Measurements from ENCODE around the gene BABAM2. TPM values are rescaled to one million over a fixed set of nuclear protein-coding genes. Genes with fewer than 3 reads are reported as not detected.
"Not testable (repeated sequence)": the region's sequence is repeated elsewhere in the genome, so short reads cannot be mapped to it uniquely, and the experiment has no call there.

The BABAM2 gene
- total and polyA plus RNA-seq, 4 donors = 28.1 to 40.4 (median 37.0) TPM

GRCh38 chr2:27993950-27994728, 103.6 kb downstream of the BABAM2 start:
- no peak overlapping the region for H3K27ac ChIP-seq (ENCODE audit: low read depth, low read length)
- 91% methylated on average over 3 of the region's 5 CpGs for WGBS (ENCODE audit: insufficient coverage)
- H3K4me1 ChIP-seq (ENCODE audit: control insufficient read depth, insufficient read depth, low read length) = no peaks in the 10 kb centered on the region
- DNase-seq (ENCODE audit: low read depth in 4 of 6, low spot score in 6 of 6) = no peak
- no peaks in the 10 kb centered on the region for H3K36me3 ChIP-seq (ENCODE audit: control insufficient read depth, insufficient read depth, low read length)
- H3K9me3 ChIP-seq (ENCODE audit: control insufficient read depth, insufficient read depth, low read length) = no peaks in the 10 kb centered on the region
- no peak overlapping the region for H3K4me3 ChIP-seq (ENCODE audit: low read depth, low read length)
- H3K27me3 ChIP-seq (ENCODE audit: control insufficient read depth, insufficient read depth, low read length) = no peaks in the 10 kb centered on the region

- H3K27ac ChIP-seq (ENCODE audit: low read depth, low read length) = no peak overlapping the region
- H3K27me3 ChIP-seq (ENCODE audit: control insufficient read depth, insufficient read depth, low read length) = no peaks in the 10 kb centered on the region
- no peaks in the 10 kb centered on the region for H3K36me3 ChIP-seq (ENCODE audit: control insufficient read depth, insufficient read depth, low read length)
- H3K9me3 ChIP-seq (ENCODE audit: control insufficient read depth, insufficient read depth, low read length) = no peaks in the 10 kb centered on the region
- no peak for DNase-seq (ENCODE audit: low read depth in 4 of 6, low spot score in 6 of 6)
- H3K4me3 ChIP-seq (ENCODE audit: low read depth, low read length) = no peak overlapping the region
- 88% methylated on average over 4 of the region's 5 CpGs for WGBS (ENCODE audit: insufficient coverage)
- no peaks in the 10 kb centered on the region for H3K4me1 ChIP-seq (ENCODE audit: control insufficient read depth, insufficient read depth, low read length)
Measured at GRCh38 chr2:27996156-27996922, 105.8 kb downstream of the BABAM2 start.

- no peaks in the 10 kb centered on the region for H3K9me3 ChIP-seq (ENCODE audit: control insufficient read depth, insufficient read depth, low read length)
- H3K4me3 ChIP-seq (ENCODE audit: low read depth, low read length) = no peak overlapping the region
- H3K27ac ChIP-seq (ENCODE audit: low read depth, low read length) = no peak overlapping the region
- H3K4me1 ChIP-seq (ENCODE audit: control insufficient read depth, insufficient read depth, low read length) = no peaks in the 10 kb centered on the region
- no peak for DNase-seq (ENCODE audit: low read depth in 4 of 6, low spot score in 6 of 6)
- no peaks in the 10 kb centered on the region for H3K27me3 ChIP-seq (ENCODE audit: control insufficient read depth, insufficient read depth, low read length)
- no peaks in the 10 kb centered on the region for H3K36me3 ChIP-seq (ENCODE audit: control insufficient read depth, insufficient read depth, low read length)
Measured at GRCh38 chr2:28000287-28000686, 109.8 kb downstream of the BABAM2 start.

- H3K4me1 ChIP-seq (ENCODE audit: control insufficient read depth, insufficient read depth, low read length) = no peaks in the 10 kb centered on the region
- DNase-seq (ENCODE audit: low read depth in 4 of 6, low spot score in 6 of 6) = no peak
- no peak overlapping the region for H3K27ac ChIP-seq (ENCODE audit: low read depth, low read length)
- WGBS (ENCODE audit: insufficient coverage) = no CpG with 5 or more reads among the region's 2 CpGs
- no peaks in the 10 kb centered on the region for H3K9me3 ChIP-seq (ENCODE audit: control insufficient read depth, insufficient read depth, low read length)
- H3K4me3 ChIP-seq (ENCODE audit: low read depth, low read length) = no peak overlapping the region
- H3K36me3 ChIP-seq (ENCODE audit: control insufficient read depth, insufficient read depth, low read length) = no peaks in the 10 kb centered on the region
- H3K27me3 ChIP-seq (ENCODE audit: control insufficient read depth, insufficient read depth, low read length) = no peaks in the 10 kb centered on the region
Measured at GRCh38 chr2:28002181-28002580, 111.7 kb downstream of the BABAM2 start.

GRCh38 chr2:28004086-28004485, 113.6 kb downstream of the BABAM2 start:
- no peak overlapping the region for H3K4me3 ChIP-seq (ENCODE audit: low read depth, low read length)

GRCh38 chr2:28009732-28010131, 119.2 kb downstream of the BABAM2 start:
- no peaks in the 10 kb centered on the region for H3K4me1 ChIP-seq (ENCODE audit: control insufficient read depth, insufficient read depth, low read length)
- no peaks in the 10 kb centered on the region for H3K27me3 ChIP-seq (ENCODE audit: control insufficient read depth, insufficient read depth, low read length)
- H3K9me3 ChIP-seq (ENCODE audit: control insufficient read depth, insufficient read depth, low read length) = no peaks in the 10 kb centered on the region
- H3K36me3 ChIP-seq (ENCODE audit: control insufficient read depth, insufficient read depth, low read length) = no peaks in the 10 kb centered on the region
- H3K27ac ChIP-seq (ENCODE audit: low read depth, low read length) = no peak overlapping the region
- DNase-seq (ENCODE audit: low read depth in 4 of 6, low spot score in 6 of 6) = no peak
- no peak overlapping the region for H3K4me3 ChIP-seq (ENCODE audit: low read depth, low read length)

More at GRCh38 chr2:28004086-28004485, 113.6 kb downstream of the BABAM2 start:
- no peaks in the 10 kb centered on the region for H3K9me3 ChIP-seq (ENCODE audit: control insufficient read depth, insufficient read depth, low read length)
- no peaks in the 10 kb centered on the region for H3K27me3 ChIP-seq (ENCODE audit: control insufficient read depth, insufficient read depth, low read length)
- H3K27ac ChIP-seq (ENCODE audit: low read depth, low read length) = no peak overlapping the region
- no CpG with 5 or more reads among the region's 2 CpGs for WGBS (ENCODE audit: insufficient coverage)
- DNase-seq (ENCODE audit: low read depth in 4 of 6, low spot score in 6 of 6) = no peak
- H3K4me1 ChIP-seq (ENCODE audit: control insufficient read depth, insufficient read depth, low read length) = no peaks in the 10 kb centered on the region
- H3K36me3 ChIP-seq (ENCODE audit: control insufficient read depth, insufficient read depth, low read length) = no peaks in the 10 kb centered on the region

- no peaks in the 10 kb centered on the region for H3K9me3 ChIP-seq (ENCODE audit: control insufficient read depth, insufficient read depth, low read length)
- no peak overlapping the region for H3K27ac ChIP-seq (ENCODE audit: low read depth, low read length)
- H3K4me1 ChIP-seq (ENCODE audit: control insufficient read depth, insufficient read depth, low read length) = no peaks in the 10 kb centered on the region
- DNase-seq (ENCODE audit: low read depth in 4 of 6, low spot score in 6 of 6) = no peak
- no peak overlapping the region for H3K4me3 ChIP-seq (ENCODE audit: low read depth, low read length)
- WGBS (ENCODE audit: insufficient coverage) = no CpG with 5 or more reads among the region's 3 CpGs
- no peaks in the 10 kb centered on the region for H3K27me3 ChIP-seq (ENCODE audit: control insufficient read depth, insufficient read depth, low read length)
- H3K36me3 ChIP-seq (ENCODE audit: control insufficient read depth, insufficient read depth, low read length) = no peaks in the 10 kb centered on the region
Measured at GRCh38 chr2:28011322-28011737, 120.8 kb downstream of the BABAM2 start.

- H3K27ac ChIP-seq (ENCODE audit: low read depth, low read length); H3K4me3 ChIP-seq (ENCODE audit: low read depth, low read length); H3K4me1 ChIP-seq (ENCODE audit: control insufficient read depth, insufficient read depth, low read length); DNase-seq (ENCODE audit: low read depth in 4 of 6, low spot score in 6 of 6); H3K9me3 ChIP-seq (ENCODE audit: control insufficient read depth, insufficient read depth, low read length); H3K36me3 ChIP-seq (ENCODE audit: control insufficient read depth, insufficient read depth, low read length); H3K27me3 ChIP-seq (ENCODE audit: control insufficient read depth, insufficient read depth, low read length): not testable (repeated sequence)
- no CpG with 5 or more reads among the region's 2 CpGs for WGBS (ENCODE audit: insufficient coverage)
Measured at GRCh38 chr2:28018474-28018873, 127.9 kb downstream of the BABAM2 start.

GRCh38 chr2:28019521-28019920, 129.0 kb downstream of the BABAM2 start:
- H3K4me3 ChIP-seq (ENCODE audit: low read depth, low read length); H3K9me3 ChIP-seq (ENCODE audit: control insufficient read depth, insufficient read depth, low read length); H3K36me3 ChIP-seq (ENCODE audit: control insufficient read depth, insufficient read depth, low read length); H3K27me3 ChIP-seq (ENCODE audit: control insufficient read depth, insufficient read depth, low read length); H3K27ac ChIP-seq (ENCODE audit: low read depth, low read length); H3K4me1 ChIP-seq (ENCODE audit: control insufficient read depth, insufficient read depth, low read length); DNase-seq (ENCODE audit: low read depth in 4 of 6, low spot score in 6 of 6): not testable (repeated sequence)
- no CpG with 5 or more reads among the region's 2 CpGs for WGBS (ENCODE audit: insufficient coverage)

GRCh38 chr2:28021898-28022297, 131.4 kb downstream of the BABAM2 start:
- H3K9me3 ChIP-seq (ENCODE audit: control insufficient read depth, insufficient read depth, low read length) = no peaks in the 10 kb centered on the region
- H3K4me3 ChIP-seq (ENCODE audit: low read depth, low read length) = no peak overlapping the region
- no peaks in the 10 kb centered on the region for H3K27me3 ChIP-seq (ENCODE audit: control insufficient read depth, insufficient read depth, low read length)
- H3K36me3 ChIP-seq (ENCODE audit: control insufficient read depth, insufficient read depth, low read length) = no peaks in the 10 kb centered on the region
- H3K4me1 ChIP-seq (ENCODE audit: control insufficient read depth, insufficient read depth, low read length) = no peaks in the 10 kb centered on the region
- no peak overlapping the region for H3K27ac ChIP-seq (ENCODE audit: low read depth, low read length)
- 100% methylated on average over 4 of the region's 9 CpGs for WGBS (ENCODE audit: insufficient coverage)
- DNase-seq (ENCODE audit: low read depth in 4 of 6, low spot score in 6 of 6) = no peak
